CD14-positive monocyte (primary cell): ENCODE results near the gene STAT4. TPM values are rescaled to one million over a fixed set of nuclear protein-coding genes. Genes with fewer than 3 reads are reported as not detected.

Experiments
- DNase-seq, 3 donors: peaks; one replicate each; pipeline ENCODE4 v3.0.0-alpha.2; 2011 to 2022
- H2AFZ ChIP-seq: 2 replicates; pipeline ENCODE4 v1.6.0; 2012; ENCODE audit warnings: mild to moderate bottlenecking, low read depth, low read length, inconsistent platforms; ENCODE audit not compliant: insufficient read depth, poor library complexity, severe bottlenecking
- H3K27ac ChIP-seq, 2 donors: 1 replicate in 1 of 2; 2 replicates in 1 of 2; pipeline ENCODE4 v1.5.1; 2012 to 2013; ENCODE audit warnings: low read length in 2 of 2, control low read depth in 1 of 2, inconsistent platforms in 1 of 2, low read depth in 1 of 2, mild to moderate bottlenecking in 1 of 2
- H3K27me3 ChIP-seq, 2 donors: one replicate each; pipeline versions ENCODE4 v1.6.0 to v1.6.1; 2011 to 2013; ENCODE audit warnings: low read length in 2 of 2; ENCODE audit not compliant: control insufficient read depth in 2 of 2, insufficient read depth in 2 of 2
- H3K36me3 ChIP-seq, 2 donors: replicated peaks in 1 of 2; 1 replicate in 1 of 2; 2 replicates in 1 of 2; pipeline versions ENCODE4 v1.5.1 to v1.6.1; 2012 to 2013; ENCODE audit warnings: low read length in 2 of 2, control low read depth in 1 of 2, inconsistent platforms in 1 of 2, mild to moderate bottlenecking in 1 of 2; ENCODE audit not compliant: insufficient read depth in 2 of 2, control insufficient read depth in 1 of 2
- H3K4me1 ChIP-seq, 2 donors: 1 replicate in 1 of 2; 2 replicates in 1 of 2; pipeline versions ENCODE4 v1.5.1 to v1.6.1; 2012 to 2013; ENCODE audit warnings: low read length in 2 of 2, control low read depth in 1 of 2, inconsistent platforms in 1 of 2, mild to moderate bottlenecking in 1 of 2, moderate library complexity in 1 of 2; ENCODE audit not compliant: insufficient read depth in 2 of 2, control insufficient read depth in 1 of 2
- H3K4me2 ChIP-seq: replicated peaks from 2 replicates; pipeline ENCODE3; 2012; ENCODE audit warnings: low read length, moderate library complexity, mild to moderate bottlenecking; ENCODE audit not compliant: poor library complexity, severe bottlenecking; ENCODE audit errors: extremely low read depth
- H3K4me3 ChIP-seq, 3 experiments: fragments of 200-600 bp in 1 of 3; sonication (generic) in 1 of 3; replicated peaks in 1 of 3; 1 replicate in 2 of 3; 2 replicates in 1 of 3; pipeline ENCODE4 v1.5.1; 2011 to 2013; ENCODE audit warnings: low read length in 3 of 3, mild to moderate bottlenecking in 3 of 3, control low read depth in 2 of 3, low read depth in 2 of 3, inconsistent platforms in 1 of 3, moderate library complexity in 1 of 3
- H3K79me2 ChIP-seq: 2 replicates; pipeline ENCODE4 v1.6.0; 2012; ENCODE audit warnings: mild to moderate bottlenecking, control low read depth, inconsistent platforms, low read length, moderate library complexity; ENCODE audit not compliant: insufficient read depth
- H3K9ac ChIP-seq: 2 replicates; pipeline ENCODE4 v1.6.0; 2017; ENCODE audit warnings: low read length, mild to moderate bottlenecking; ENCODE audit not compliant: insufficient read depth, poor library complexity, severe bottlenecking
- H3K9me3 ChIP-seq, 2 donors: replicated peaks in 1 of 2; 1 replicate in 1 of 2; 2 replicates in 1 of 2; pipeline versions ENCODE4 v1.5.1 to v1.6.1; 2012 to 2013; ENCODE audit warnings: low read length in 2 of 2, control low read depth in 1 of 2; ENCODE audit not compliant: control insufficient read depth in 1 of 2, insufficient read depth in 1 of 2
- H4K20me1 ChIP-seq: 2 replicates; pipeline ENCODE4 v1.6.0; 2012; ENCODE audit warnings: mild to moderate bottlenecking, low read length, control low read depth, moderate library complexity; ENCODE audit not compliant: insufficient read depth
- H3K27ac Mint-ChIP-seq, 7 donors: one replicate each; pipeline ENCODE4 v1.8.0; 2020; ENCODE audit warnings: mild to moderate bottlenecking in 7 of 7, mixed read lengths in 7 of 7, moderate library complexity in 6 of 7, inconsistent platforms in 2 of 7
- H3K27me3 Mint-ChIP-seq, 3 donors: one replicate each; pipeline ENCODE4 v1.8.0; 2021 to 2022; ENCODE audit warnings: low read depth in 3 of 3, mild to moderate bottlenecking in 3 of 3, mixed read lengths in 3 of 3, moderate library complexity in 3 of 3, inconsistent platforms in 1 of 3
- H3K36me3 Mint-ChIP-seq, 2 donors: one replicate each; pipeline ENCODE4 v1.8.0; 2020; ENCODE audit warnings: mixed read lengths in 2 of 2, inconsistent platforms in 1 of 2, mild to moderate bottlenecking in 1 of 2
- H3K4me1 Mint-ChIP-seq: one replicate; pipeline ENCODE4 v1.8.0; 2020; ENCODE audit warnings: mild to moderate bottlenecking, mixed read lengths
- H3K4me3 Mint-ChIP-seq, 2 donors: one replicate each; pipeline ENCODE4 v1.8.0; 2020; ENCODE audit warnings: mild to moderate bottlenecking in 2 of 2, mixed read lengths in 2 of 2, moderate library complexity in 1 of 2
- H3K9me3 Mint-ChIP-seq, 7 donors: one replicate each; pipeline ENCODE4 v1.8.0; 2020 to 2022; ENCODE audit warnings: mixed read lengths in 7 of 7, mild to moderate bottlenecking in 6 of 7, moderate library complexity in 6 of 7, inconsistent platforms in 2 of 7
- CTCF ChIP-seq: fragments of 200-600 bp; IDR thresholded peaks from one replicate; pipeline ENCODE4 v1.8.0; 2022; ENCODE audit warnings: antibody characterized with exemption, mild to moderate bottlenecking
- WGBS: methylation state at CpG from one replicate; pipeline ENCODE4 v1.1.5; 2013; ENCODE audit warnings: missing lambda C conversion rate; ENCODE audit not compliant: insufficient coverage; 5-methylcytosine and 5-hydroxymethylcytosine counted together
- intact Hi-C, 2 donors: fragments of 100-400 bp; cut with micrococcal nuclease; formaldehyde crosslinking; loops; one replicate each; pipeline versions ENCODE4 v1.15.0 to v1.15.1; 2023
- polyA plus RNA-seq, 3 donors: library from polyadenylated mRNA; depleted of rRNA in 1 of 3; unstranded in 2 of 3; stranded (reverse) in 1 of 3; fragments of 300-500 nt in 2 of 3; fragments of >200 nt in 1 of 3; fragmentation: Illumina TruSeq in 2 of 3; gene quantifications; 1 replicate in 2 of 3; 2 replicates in 1 of 3; pipeline ENCODE4 v1.2.3, GENCODE V29; 2012 to 2021

Gene STAT4
- polyA plus RNA-seq, 3 donors: 0.31 to 0.52 (median 0.31) TPM

- Histone ChIP-seq H2AFZ (no peak overlapping the region), H3K4me2 (no peak overlapping the region), H3K27ac (no peak overlapping the region), H3K27me3 (no peaks in the 10 kb centered on the region), H3K36me3 (no peaks in the 10 kb centered on the region), H3K4me1 (no peaks in the 10 kb centered on the region), H3K79me2 (no peaks in the 10 kb centered on the region), H3K9ac (no peak overlapping the region), H4K20me1 (no peaks in the 10 kb centered on the region), H3K4me3 (no peak overlapping the region), H3K9me3 (no peaks in the 10 kb centered on the region)
- intact Hi-C loops: no loop called here
- WGBS: 79% methylated on average over 3 of the region's 5 CpGs
- DNase-seq: no peak
- Mint-ChIP-seq H3K4me3 (no peak overlapping the region), H3K9me3 (no peaks in the 10 kb centered on the region), H3K4me1 (peaks cover 8% of the 10 kb centered on the region), H3K27me3 (peaks cover 0 to 3% (median 1%) of the 10 kb centered on the region in 3 donors), H3K36me3 (no peaks in the 10 kb centered on the region), H3K27ac (no peak overlapping the region)
- no peak for TF ChIP-seq CTCF
Observed at GRCh38 chr2:191190861-191191552, 40.2 kb upstream of the STAT4 start.

GRCh38 chr2:191190435-191190834 is 39.6 kb upstream of the STAT4 start:
- Histone ChIP-seq H3K4me1 (no peaks in the 10 kb centered on the region), H3K9ac (no peak overlapping the region), H3K36me3 (no peaks in the 10 kb centered on the region), H3K4me2 (no peak overlapping the region), H3K79me2 (no peaks in the 10 kb centered on the region), H4K20me1 (no peaks in the 10 kb centered on the region), H3K27ac (no peak overlapping the region), H2AFZ (no peak overlapping the region), H3K4me3 (no peak overlapping the region), H3K27me3 (no peaks in the 10 kb centered on the region), H3K9me3 (no peaks in the 10 kb centered on the region)
- H3K27ac Mint-ChIP-seq: no peak overlapping the region
- no peaks in the 10 kb centered on the region for H3K36me3 Mint-ChIP-seq
- H3K4me1 Mint-ChIP-seq: peaks cover 8% of the 10 kb centered on the region
- H3K9me3 Mint-ChIP-seq: no peaks in the 10 kb centered on the region
- TF ChIP-seq CTCF: no peak
- no peak for DNase-seq
- peaks cover 0 to 3% (median 1%) of the 10 kb centered on the region in 3 donors for H3K27me3 Mint-ChIP-seq
- intact Hi-C loops: no loop called here
- no peak overlapping the region for H3K4me3 Mint-ChIP-seq
- WGBS: 94% methylated on average over 1 of the region's 2 CpGs
